Upper lobe of left lung (tissue), 4 donors: ENCODE data around the gene FRMD3.

Experiments used
- EP300 ChIP-seq, 4 donors: sonication (generic); formaldehyde crosslinking; IDR thresholded peaks; one replicate each; pipeline ENCODE4 v1.5.1; 2017; ENCODE audit warnings: antibody characterized with exemption in 4 of 4, control low read depth in 2 of 4
- POLR2A ChIP-seq, 4 donors: fragments of 450-650 bp; IDR thresholded peaks; one replicate each; pipeline ENCODE4 v1.5.1; 2016 to 2017; ENCODE audit warnings: antibody characterized with exemption in 4 of 4, mild to moderate bottlenecking in 2 of 4
- POLR2AphosphoS5 ChIP-seq, 2 donors: sonication (generic); formaldehyde crosslinking; IDR thresholded peaks; one replicate each; pipeline ENCODE4 v1.5.1; 2017; ENCODE audit warnings: antibody characterized with exemption in 2 of 2
- TF ChIP-seq, protein P1 (sequence below), 6 experiments: fragments of 450-650 bp in 4 of 6; fragments of 200-600 bp in 2 of 6; sonication (generic) in 2 of 6; IDR thresholded peaks; one replicate each; pipeline ENCODE4 v1.5.1; 2016 to 2019; ENCODE audit warnings: antibody characterized with exemption in 6 of 6

DNA sequence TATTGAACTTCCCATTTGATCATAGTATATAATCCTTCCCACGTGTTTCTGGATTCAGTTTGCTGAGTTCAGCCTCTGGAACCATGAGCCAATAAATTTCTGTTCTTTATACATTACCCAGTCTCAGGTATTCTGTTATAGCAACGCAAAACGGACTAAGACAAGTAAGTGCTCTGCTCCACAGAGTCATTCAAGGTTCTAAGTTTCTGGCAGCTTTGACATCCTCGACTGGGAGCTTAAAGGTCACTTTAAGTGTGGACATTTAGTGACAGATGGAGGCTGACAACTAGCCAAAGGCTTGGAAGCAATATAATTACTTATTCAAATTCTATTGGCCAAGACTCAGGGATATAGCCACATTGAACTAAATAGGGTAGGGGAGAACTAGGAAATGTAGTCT, 297.5 kb downstream of the FRMD3 start:
- TF ChIP-seq, protein P1, sequence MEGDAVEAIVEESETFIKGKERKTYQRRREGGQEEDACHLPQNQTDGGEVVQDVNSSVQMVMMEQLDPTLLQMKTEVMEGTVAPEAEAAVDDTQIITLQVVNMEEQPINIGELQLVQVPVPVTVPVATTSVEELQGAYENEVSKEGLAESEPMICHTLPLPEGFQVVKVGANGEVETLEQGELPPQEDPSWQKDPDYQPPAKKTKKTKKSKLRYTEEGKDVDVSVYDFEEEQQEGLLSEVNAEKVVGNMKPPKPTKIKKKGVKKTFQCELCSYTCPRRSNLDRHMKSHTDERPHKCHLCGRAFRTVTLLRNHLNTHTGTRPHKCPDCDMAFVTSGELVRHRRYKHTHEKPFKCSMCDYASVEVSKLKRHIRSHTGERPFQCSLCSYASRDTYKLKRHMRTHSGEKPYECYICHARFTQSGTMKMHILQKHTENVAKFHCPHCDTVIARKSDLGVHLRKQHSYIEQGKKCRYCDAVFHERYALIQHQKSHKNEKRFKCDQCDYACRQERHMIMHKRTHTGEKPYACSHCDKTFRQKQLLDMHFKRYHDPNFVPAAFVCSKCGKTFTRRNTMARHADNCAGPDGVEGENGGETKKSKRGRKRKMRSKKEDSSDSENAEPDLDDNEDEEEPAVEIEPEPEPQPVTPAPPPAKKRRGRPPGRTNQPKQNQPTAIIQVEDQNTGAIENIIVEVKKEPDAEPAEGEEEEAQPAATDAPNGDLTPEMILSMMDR (IDR thresholded peaks at IDR 0.05), result no peak
- no peak for TF ChIP-seq EP300 (IDR thresholded peaks at IDR 0.05)
- no peak for TF ChIP-seq POLR2A (IDR thresholded peaks at IDR 0.05)
- no peak for TF ChIP-seq POLR2AphosphoS5 (IDR thresholded peaks at IDR 0.05)
